Nucleus accumbens (tissue), 56 donors: ENCODE data around the gene CCNI.
"Not testable (repeated sequence)": the region's sequence is repeated elsewhere in the genome, so short reads cannot be mapped to it uniquely, and the experiment has no call there.

Source experiments
- DNase-seq, 56 donors: peaks; one replicate each; lab custom pipeline; 2025; lab: John Stamatoyannopoulos, UW

Gene CCNI

GRCh38 chr4:77075869-77076799 lies at the start of gene CCNI:
Gene CCNI, minus strand, starts transcription at chr4:77075989. Its CDS starts 9,627 bp downstream, at chr4:77066362.
- peak in 55 of 56 donors; percentile 56 to 100 (median 95) for DNase-seq

GRCh38 chr4:77124576-77124975 lies 48.8 kb upstream of the CCNI start:
- DNase-seq: no peak

DNA sequence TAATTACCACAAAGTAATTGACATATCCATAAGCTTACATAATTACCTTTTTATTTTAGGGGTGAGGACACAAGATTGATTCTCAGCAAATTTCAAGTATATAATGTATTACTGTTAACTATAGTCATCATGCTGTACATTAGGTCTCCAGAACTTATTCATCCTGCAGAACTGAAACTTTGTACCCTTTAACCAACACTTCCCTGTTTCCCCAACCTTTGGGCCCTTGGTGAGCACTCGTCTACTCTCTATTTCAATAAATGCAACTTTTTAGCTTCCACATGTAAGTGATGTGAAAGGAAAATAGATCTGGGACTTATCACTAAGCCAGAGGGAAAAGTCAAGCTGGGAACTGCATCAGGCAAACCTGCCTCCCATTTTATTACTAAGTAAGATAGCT lies 47.6 kb upstream of the CCNI start:
- no peak for DNase-seq

GRCh38 chr4:77122656-77123055 lies 46.9 kb upstream of the CCNI start:
- DNase-seq: no peak

DNA sequence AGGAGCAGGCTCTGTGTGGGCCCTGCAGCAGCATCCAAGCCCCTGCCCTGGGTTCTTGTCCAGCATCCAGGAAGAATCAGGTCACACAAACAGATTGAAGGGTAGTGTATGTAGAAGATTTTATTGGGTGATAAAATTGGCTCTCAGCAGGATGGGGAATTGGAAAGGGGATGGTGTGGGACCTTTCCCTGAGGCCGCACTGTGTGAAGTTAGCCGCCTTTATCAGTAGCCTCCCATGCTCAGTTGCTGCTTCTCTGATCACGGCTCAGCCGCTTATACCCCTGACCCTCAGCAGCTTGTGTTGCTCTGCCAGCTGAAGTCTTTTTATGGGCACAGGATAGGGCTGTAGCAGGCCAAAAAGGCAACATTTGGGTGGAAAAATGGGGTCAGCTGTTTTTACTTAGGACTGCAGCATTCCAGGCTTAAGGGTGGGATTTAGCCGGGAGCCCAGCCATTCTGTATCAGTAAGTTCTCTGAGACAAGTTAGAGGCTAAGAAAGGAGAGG lies 46.0 kb upstream of the CCNI start:
- no peak for DNase-seq

GRCh38 chr4:77120886-77121508 lies 45.2 kb upstream of the CCNI start:
- DNase-seq: no peak

GRCh38 chr4:77117721-77118120 lies 41.9 kb upstream of the CCNI start:
- DNase-seq: no peak

- DNase-seq: no peak
These were observed 37.3 kb upstream of the CCNI start for GRCh38 chr4:77113069-77113468.

DNA sequence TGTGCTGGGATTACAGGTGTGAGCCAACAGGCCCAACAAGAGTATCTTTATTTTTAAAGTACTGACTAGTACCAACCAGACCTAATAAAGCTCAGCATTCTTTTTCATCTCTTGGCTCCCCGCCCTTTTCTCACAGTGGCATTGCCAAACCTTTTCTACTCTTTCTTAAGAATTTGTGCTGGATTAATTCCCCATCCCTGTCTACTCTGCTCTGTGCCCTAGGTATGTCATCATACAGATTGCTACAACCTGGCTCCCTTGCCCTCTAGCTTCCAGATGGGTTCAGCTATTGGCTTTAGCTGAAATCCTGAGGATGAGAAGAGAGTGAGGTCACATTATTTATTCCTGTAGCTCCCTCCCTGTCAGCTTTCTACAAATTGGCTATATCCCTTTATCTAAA lies 34.9 kb upstream of the CCNI start:
- no peak for DNase-seq

GRCh38 chr4:77104791-77105540 lies 29.2 kb upstream of the CCNI start:
- peak in 18 of 56 donors; percentile 1 to 49 (median 10) for DNase-seq

DNA sequence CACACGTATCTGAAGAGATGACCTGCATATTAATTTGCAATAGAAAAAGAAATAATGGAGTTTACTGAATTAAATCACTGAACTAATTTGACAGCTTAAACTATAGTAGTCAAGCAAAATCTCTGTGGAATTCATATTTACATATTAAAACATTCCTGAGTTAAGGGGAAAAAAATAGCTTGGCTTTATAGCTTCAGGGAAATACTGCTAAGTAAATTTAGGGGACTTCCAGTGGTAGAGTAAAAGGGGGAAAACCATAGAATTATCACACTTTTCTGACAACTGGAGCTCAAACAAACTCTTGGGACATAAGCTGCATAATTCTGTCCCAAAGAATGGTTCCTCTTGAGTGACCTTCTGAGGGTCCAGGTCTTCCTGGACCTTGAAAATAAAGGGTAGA lies 28.6 kb upstream of the CCNI start:
- no peak for DNase-seq

DNA sequence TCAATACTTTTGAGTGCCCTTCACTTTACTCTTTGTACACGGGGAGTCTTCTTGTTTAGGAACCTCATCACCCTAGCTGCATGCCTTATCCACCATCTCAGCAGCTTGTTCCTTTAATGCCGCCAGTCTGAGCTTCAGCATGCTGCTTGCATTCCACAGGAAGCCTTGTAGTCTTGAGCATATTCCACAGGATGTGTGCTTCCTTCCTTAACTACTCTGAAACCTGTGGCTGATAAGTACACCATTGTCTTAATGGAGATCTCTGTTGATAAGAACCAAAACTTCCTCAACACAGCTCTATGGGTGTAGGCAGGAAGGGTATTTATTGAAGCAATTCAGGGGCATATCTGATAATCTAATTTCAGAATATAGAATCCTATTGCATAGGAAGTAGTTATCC lies 24.4 kb upstream of the CCNI start:
- no peak for DNase-seq

- DNase-seq: no peak
These were observed 21.8 kb upstream of the CCNI start for GRCh38 chr4:77097611-77098010.

DNA sequence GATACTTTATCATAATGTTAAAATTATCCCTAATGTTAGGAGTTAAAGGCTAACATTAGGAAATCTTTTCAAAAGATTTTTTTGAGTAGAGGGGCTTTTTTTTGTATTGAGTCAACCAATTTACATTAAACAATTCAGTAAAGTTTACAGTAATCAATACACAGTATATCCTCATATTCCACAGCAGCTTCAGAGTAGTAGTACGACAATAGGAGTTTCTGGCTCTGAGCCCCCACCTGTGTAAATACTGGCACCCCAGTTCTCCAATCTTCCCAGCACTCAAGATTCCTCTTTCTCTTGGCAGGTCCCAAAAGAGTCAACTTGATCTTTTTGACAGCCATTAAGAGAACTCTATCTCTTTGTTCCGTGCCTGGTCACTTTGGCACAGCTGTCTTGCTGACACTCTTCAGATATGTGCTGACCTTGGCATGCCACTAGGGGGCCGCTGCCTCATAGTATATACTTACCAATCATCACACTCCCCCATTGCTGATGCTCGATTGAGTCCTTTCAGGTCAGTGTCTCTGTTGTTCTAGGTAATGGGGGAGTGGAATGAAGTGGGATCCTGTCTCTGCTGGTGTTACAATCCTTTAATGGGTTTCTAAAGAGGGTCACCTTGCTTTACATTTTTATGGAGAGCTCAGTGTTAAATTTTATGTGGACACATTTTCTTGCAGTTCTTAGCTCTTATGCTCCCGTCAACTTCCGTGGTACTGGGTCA lies 19.5 kb upstream of the CCNI start:
- peak in 52 of 56 donors; percentile 4 to 86 (median 46) for DNase-seq

DNA sequence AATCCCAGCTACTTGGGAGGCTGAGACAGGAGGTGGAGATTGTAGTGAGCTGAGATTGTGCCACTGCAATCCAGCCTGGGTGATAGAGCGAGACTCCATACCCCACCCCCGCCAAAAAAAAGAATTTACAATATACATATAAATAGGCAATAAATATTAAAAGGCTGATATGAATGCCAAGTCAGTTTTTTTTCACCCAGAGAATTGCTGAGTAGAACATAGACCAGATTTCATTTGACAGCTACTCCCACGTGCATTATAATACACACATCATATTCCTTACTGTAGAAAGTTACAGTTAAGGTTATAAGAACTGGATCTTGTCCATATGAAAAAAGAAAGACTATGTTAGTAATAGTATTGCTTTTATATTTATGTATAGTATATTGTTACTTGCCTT lies 18.7 kb upstream of the CCNI start:
- no peak for DNase-seq

GRCh38 chr4:77093401-77093800 lies 17.6 kb upstream of the CCNI start:
- no peak for DNase-seq

GRCh38 chr4:77092975-77093374 lies 17.2 kb upstream of the CCNI start:
- no peak for DNase-seq

- DNase-seq: no peak
These were observed 14.1 kb upstream of the CCNI start for GRCh38 chr4:77089866-77090265.

DNA sequence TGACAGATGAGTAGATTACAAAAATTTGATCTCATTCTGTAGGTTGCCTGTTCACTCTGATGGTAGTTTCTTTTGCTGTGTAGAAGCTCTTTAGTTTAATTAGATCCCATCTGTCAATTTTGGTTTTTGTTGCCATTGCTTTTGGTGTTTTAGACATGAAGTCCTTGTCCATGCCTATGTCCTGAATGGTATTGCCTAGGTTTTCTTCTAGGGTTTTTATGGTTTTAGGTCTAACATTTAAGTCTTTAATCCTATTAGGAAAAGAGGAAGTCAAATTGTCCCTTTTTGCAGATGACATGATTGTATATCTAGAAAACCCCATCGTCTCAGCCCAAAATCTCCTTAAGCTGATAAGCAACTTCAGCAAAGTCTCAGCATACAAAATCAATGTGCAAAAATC lies 11.2 kb upstream of the CCNI start:
- not testable (repeated sequence) for DNase-seq

DNA sequence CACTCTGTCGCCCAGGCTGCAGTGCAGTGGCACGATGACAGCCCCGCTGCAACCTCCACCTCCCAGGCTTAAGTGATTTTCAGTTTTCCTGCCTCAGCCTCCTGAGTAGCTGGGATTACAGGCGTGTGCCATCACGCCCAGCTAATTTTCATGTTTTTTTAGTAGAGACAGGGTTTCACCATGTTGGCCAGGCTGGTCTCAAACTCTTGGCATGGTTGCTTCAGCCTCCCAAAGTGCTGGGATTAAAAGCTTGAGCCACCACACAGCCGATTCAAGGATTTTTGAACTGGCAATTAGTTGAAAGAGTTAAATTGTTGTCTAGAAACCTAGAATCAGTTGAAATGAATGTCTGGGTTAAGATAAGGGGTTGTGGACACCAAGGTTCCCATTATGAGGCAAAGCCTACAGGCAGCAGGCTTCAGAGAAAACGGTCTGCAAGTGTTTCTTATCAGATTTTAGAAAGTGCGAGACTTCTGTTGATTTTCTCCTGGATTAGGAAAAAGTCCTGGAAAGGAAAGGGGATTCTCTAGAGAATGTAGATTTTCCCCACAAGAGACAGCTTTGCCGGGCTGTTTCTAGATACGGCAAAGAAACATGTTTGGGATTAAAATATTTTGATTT lies 8.3 kb upstream of the CCNI start:
- DNase-seq: no peak
